ENCODE data around the gene JMY. TPM values are rescaled to one million over a fixed set of nuclear protein-coding genes. Genes with fewer than 3 reads are reported as not detected.

The JMY gene

Small RNAs within 50 kb of the gene (small RNA-seq; reads per million reads assigned to genes)
- not detected for gene AC016559.1 (ENCODE audit: insufficient read depth)
- gene RF00425 (ENCODE audit: insufficient read depth), result not detected
